HS-27A (cell line): ENCODE measurements around the gene ZNF580.
A peak's percentile ranks its signal among the peaks of the same experiment; 100 is the strongest.

Experiments
- DNase-seq: peaks from one replicate; pipeline ENCODE4 v3.0.0-alpha.2; 2012; ENCODE audit warnings: low read depth, missing footprints

Gene ZNF580

GRCh38 chr19:55663846-55664536, 23.2 kb downstream of the ZNF580 start:
- no peak for DNase-seq

DNA sequence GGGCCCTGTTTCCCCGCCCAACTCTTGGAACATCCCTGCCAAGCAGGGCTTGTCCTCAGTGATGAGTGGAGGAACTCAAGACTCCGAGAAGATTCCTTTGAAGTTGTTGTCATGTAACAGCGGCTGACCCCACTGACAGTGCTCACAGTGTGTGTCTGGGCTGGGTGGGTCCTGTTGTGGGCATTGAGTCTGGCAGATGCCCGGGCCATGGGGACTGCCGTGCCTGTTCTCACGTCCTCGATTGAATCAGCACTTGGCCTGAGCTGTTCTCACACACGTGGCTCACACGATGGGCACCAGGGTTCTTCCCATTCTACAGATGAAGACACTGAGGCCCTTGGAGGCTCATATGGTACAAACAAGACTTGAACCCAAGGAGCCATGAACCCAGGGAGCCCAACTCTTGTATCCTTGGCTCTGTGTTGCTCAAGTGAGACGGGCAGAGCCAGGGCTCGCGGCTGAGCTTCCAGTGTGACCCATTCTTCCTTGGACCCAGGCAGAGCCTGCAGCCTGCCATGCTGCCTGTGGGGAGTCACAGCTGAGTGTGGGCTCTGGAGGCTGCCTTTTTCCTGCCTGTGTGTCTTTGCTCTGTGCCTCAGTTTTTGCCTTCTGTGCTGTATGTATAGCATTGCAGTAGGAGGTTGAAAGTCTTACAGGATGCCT, 25.7 kb downstream of the ZNF580 start:
- no peak for DNase-seq

- DNase-seq, result no peak
Measured at GRCh38 chr19:55667006-55667381, 26.2 kb downstream of the ZNF580 start.

DNA sequence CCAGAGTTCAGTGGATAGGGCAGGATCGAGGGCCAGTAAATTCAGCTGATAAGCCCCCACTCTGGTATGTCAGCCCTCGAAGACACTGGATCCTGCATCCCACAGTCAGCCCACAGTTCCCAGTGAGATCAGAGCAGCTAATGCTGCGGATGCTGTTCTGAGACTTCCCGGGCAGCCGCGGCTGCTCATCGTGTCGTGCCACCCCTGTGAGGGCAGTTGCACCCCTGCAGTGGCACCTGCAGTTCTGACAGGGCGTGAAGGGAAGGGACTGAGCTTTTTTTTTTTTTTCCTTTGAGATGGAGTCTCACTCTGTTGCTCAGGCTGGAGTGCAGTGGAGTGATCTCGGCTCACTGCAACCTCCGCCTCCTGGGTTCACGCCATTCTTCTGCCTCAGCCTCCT, 26.7 kb downstream of the ZNF580 start:
- no peak for DNase-seq

DNA sequence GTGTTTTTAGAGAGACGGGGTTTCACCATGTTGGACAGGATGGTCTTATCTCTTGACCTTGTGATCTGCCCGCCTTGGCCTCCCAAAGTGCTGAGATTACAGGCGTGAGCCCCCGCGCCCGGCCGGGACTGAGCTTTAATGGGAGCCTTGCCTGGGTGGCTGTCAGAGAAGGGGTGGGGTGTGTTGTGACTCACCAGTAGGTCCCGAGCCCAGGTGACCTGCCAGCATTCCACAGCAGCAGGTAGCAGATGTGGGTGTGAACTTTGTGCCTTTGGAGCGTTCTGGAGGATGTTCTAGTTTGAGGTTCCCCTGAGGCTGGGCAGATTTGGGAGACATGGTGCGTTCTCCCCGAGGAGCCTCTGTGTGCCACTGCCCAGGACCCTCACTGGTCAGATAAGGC, 27.2 kb downstream of the ZNF580 start:
- DNase-seq, result no peak

DNA sequence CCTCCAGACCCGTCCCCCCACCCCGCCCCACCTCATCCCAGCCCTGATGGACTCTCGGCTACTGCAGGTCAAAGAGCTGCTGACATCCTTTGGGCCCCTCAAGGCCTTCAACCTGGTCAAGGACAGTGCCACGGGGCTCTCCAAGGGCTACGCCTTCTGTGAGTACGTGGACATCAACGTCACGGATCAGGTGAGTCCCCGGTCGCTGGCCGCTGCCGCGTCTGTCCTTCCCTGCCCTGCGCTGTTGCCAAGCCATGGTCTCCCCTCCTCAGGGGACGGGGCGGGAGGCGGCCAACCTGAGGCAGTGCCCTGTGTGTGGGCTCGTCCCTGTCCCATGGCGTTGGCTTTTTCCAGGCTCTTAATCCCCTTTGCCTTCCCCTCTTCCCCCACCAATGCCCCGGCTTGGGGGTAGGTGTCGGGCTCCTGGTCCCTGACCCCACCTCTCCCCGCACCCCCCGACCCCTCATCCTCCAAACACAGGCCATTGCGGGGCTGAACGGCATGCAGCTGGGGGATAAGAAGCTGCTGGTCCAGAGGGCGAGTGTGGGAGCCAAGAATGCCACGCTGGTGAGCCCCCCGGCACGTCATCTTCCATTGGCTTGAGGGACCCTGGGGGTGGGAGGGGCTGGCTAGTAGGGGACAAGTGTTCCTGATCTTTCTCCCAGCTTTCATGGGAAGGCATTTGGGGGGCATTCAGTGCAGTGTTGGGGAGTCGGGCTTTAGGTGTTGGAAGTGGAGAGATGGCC, 28.0 kb downstream of the ZNF580 start:
- DNase-seq, result no peak

- no peak for DNase-seq
Measured at GRCh38 chr19:55669418-55670279, 28.8 kb downstream of the ZNF580 start.

DNA sequence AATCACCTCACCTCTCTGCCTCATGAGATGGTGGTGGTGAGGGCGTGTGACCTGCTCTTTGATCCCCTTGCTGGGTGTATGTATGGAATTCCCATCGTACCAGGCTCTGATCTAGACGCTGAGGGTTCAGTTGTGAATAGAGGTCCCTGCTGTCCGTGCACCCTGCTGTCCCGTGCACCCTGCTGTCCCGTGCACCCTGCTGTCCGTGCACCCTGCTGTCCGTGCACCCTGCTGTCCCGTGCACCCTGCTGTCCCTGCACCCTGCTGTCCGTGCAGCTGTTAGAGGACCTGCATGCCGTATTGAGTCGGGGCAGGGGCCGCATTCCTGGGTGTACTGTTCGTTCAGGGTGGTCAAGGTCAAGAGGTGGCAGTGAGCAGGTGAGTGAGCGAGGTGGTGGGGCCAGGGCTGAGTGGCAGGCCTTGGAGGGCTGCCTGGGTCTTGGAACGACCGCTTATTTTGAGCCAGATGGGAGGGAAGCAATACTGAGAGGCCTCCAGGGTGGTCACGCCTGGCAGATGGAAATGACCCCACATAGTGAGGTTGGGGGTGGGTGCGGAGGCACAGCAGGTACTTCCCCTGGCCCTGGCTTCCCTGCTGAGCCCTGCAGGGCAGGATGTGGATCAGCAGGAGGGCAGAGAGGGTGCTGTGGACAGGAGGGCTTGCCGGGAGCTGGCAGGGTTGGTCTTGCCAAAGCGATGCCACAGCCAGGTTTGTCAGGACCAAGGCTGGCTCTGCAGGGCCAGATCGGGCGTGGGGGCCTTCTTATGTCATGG, 29.7 kb downstream of the ZNF580 start:
- DNase-seq, result no peak

DNA sequence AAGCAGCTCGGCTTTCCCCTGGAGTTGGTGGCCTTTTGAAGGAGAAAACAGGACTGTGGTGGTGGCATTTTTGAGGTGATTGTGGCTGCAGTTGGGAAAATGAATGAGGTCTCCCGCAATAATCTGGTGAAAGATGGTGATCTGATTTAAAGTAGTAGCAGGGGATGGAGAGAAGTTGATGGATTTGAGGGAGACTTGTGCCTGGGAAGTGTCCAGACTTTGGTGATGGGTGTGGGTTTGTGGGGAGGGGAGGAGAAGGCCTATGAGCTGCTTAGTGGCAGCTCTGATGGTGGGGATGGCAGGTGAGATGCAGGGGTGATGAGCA, 30.2 kb downstream of the ZNF580 start:
- DNase-seq, result no peak

DNA sequence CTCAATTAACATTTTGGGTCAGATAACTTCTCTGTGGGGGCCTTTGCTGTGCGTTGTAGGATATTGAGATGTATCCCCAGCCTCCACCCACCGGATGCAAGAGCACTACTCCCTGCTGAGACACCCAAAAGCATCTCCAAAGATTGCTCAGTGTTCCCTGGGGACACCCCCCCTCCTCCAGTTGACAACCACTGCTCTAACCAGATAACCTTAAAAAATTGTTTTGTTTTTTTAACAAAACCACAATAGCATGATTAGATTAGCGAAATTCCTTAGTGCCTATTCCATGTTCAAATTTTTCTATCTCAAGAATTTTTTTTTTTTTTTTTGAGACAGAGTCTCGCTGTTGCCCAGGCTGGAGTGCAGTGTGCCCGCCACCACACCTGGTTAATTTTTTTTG, 31.6 kb downstream of the ZNF580 start:
- DNase-seq, result peak; percentile 58

DNA sequence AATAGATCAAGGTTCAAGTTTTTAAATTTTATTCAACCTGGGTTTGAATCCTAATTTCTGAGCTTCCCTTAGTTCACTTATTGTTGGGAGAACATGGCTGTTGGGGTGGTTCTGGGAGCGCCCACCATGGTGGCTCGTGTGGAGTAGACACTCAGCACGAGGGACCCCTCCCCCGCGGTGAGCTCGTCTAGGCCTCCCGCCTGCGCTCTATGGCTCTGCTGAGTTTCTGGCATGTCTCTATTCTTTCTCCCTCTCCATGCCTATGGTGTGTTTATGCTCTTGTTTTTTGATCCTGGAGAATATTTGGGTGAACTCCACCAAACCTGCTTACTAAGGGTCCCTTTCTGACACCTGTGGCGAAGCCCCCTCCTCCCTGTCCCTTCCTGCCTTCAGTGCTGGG, 32.7 kb downstream of the ZNF580 start:
- no peak for DNase-seq

DNA sequence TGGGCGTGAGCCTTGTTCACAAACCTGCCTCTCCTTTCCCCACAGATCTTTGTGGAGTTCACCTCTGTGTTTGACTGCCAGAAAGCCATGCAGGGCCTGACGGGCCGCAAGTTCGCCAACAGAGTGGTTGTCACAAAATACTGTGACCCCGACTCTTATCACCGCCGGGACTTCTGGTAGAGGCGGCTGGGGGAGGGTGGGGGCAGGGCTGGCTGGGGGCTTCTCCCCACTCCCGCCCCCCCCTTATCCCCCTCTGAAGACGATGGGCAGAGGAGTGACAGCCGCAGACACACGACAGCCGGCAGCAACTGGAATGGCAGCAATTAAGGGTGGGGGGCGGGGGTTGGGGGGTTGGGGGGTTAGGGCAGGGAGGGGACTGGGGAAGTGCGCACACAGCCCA, 33.1 kb downstream of the ZNF580 start:
- no peak for DNase-seq

DNA sequence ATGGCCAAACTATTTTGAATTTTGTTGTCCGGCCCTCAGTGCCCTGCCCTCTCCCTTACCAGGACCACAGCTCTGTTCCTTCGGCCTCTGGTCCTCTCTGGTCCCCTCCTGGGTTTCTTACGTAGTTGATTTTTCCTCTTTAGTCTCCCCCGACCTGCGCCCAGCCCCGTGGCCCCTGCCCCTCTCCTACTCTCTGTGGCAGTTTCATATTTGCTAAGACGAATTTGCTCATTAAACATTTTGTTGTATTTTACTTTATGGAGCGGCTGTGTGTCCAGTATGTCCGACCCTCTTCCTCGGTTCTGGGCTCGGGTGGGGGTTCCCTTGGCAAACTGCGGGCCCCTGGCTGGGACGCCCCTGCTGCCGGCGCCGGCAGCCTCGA, 33.6 kb downstream of the ZNF580 start:
- no peak for DNase-seq

- peak; percentile 84 for DNase-seq
Measured at GRCh38 chr19:55674841-55675660, 34.2 kb downstream of the ZNF580 start, which contains the start of gene EPN1. Gene EPN1, plus strand, starts transcription at chr19:55675226. Its CDS starts 3,402 bp downstream, at chr19:55678628.

DNA sequence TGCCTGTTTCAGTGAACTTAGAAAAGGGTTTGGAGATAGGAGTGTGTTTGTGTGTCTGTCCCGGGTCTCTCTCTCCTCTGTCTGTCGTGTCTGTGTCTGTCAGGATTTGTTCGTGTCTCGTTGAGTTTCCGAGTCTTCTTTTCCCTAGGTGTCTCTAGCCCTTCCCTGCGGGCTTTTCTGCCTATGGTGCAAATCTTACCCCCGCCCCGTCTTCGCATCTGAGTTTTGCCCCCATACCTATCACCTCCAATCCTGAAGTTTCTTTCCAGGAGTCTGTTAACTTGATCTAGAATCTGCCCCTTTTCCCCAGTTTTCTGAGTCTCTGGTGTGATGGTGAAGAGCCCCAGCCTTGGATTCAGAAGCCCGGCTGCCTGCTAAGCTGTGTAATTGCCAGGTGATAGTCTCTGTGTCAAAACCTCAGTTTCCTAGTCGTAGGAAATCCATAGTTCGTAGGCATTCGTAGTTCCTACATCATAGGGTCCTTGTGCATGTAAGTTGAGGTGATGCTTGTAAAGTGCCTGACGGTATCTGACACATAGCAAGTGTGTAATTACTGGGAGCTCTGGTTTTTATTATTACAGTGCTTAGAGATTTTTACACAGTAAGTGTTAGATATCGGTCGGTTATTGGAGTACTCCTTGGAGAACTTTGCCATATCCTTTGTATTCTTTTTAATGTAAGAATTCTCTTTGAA, 35.0 kb downstream of the ZNF580 start:
- DNase-seq, result no peak

GRCh38 chr19:55676383-55676782, 35.6 kb downstream of the ZNF580 start:
- no peak for DNase-seq

GRCh38 chr19:55676889-55677505, 36.2 kb downstream of the ZNF580 start:
- no peak for DNase-seq

GRCh38 chr19:55677572-55678028, 36.8 kb downstream of the ZNF580 start:
- no peak for DNase-seq

DNA sequence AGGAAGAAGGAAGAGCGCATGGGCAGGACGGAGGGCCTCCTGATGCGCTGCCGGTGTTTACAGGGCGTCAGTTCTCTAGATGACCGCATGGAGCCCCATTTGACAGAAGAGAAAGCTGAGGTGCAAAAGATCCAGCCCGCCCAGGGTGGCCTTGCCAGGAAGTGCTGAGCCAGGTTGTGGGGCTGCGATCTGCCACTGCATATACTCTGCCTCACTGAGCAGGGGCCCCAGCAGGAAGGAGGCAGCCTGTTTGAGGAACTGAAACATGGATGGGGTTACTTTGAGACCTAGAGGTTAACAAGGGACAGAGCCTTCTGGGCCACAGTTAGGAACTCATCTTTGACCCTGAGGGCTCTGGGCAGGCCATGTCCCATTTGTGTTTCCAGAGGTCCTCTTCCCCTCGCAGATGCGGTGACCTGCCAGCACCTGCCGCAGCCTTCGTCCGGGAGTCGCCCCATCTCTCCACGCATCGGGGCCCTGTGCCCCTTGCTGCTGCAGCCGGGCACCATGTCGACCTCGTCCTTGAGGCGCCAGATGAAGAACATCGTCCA, 37.4 kb downstream of the ZNF580 start:
- no peak for DNase-seq
